SH-SY5Y (cell line): ENCODE measurements around the gene PPP2R2C.

Experiments
- GATA2 ChIP-seq: IDR thresholded peaks from 2 replicates; pipeline ENCODE4 v1.6.1; 2011; ENCODE audit warnings: mild to moderate bottlenecking, low read depth, low read length
- GATA3 ChIP-seq: IDR thresholded peaks from 2 replicates; pipeline ENCODE4 v1.6.1; 2011; ENCODE audit warnings: low read depth, mild to moderate bottlenecking, low read length, moderate library complexity

- no peak for TF ChIP-seq GATA2
- no peak for TF ChIP-seq GATA3
Measured at GRCh38 chr4:6307230-6307629, 165.2 kb downstream of the PPP2R2C start.
